Karpas-422 (cell line): Measurements from ENCODE around the gene BBS4. TPM values are rescaled to one million over a fixed set of nuclear protein-coding genes. Genes with fewer than 3 reads are reported as not detected.

ENCODE experiments used
- DNase-seq: peaks from one replicate; pipeline ENCODE4 v3.0.0-alpha.2; 2015
- H2AFZ ChIP-seq: fragments of 200-600 bp; sonication (generic); 2 replicates; pipeline ENCODE4 v1.6.1; 2014; ENCODE audit warnings: antibody characterized with exemption, low read length, mixed read lengths
- H3K27ac ChIP-seq: fragments of 200-600 bp; sonication (generic); 2 replicates; pipeline ENCODE4 v1.5.1; 2014; ENCODE audit warnings: mild to moderate bottlenecking, low read length, moderate library complexity
- H3K27me3 ChIP-seq: fragments of 200-600 bp; sonication (generic); 2 replicates; pipeline ENCODE4 v1.6.1; 2014; ENCODE audit warnings: low read length, mixed read lengths
- H3K36me3 ChIP-seq: fragments of 200-600 bp; sonication (generic); 2 replicates; pipeline ENCODE4 v1.6.1; 2014; ENCODE audit warnings: low read length, mixed read lengths; ENCODE audit not compliant: insufficient read depth
- H3K4me1 ChIP-seq: fragments of 200-600 bp; sonication (generic); 2 replicates; pipeline ENCODE4 v1.6.1; 2014; ENCODE audit warnings: mild to moderate bottlenecking, low read length, mixed read lengths
- H3K4me2 ChIP-seq: fragments of 200-600 bp; sonication (generic); 2 replicates; pipeline ENCODE4 v1.6.1; 2014; ENCODE audit warnings: low read length, low read depth, mild to moderate bottlenecking; ENCODE audit not compliant: poor library complexity, severe bottlenecking
- H3K4me3 ChIP-seq: fragments of 200-600 bp; sonication (generic); 2 replicates; pipeline ENCODE4 v1.5.1; 2014; ENCODE audit warnings: mild to moderate bottlenecking, antibody characterized with exemption, low read length, mixed read lengths
- H3K79me2 ChIP-seq: fragments of 200-600 bp; sonication (generic); 2 replicates; pipeline ENCODE4 v1.6.1; 2014; ENCODE audit warnings: mild to moderate bottlenecking, low read length, mixed read lengths
- H3K9ac ChIP-seq: fragments of 200-600 bp; sonication (generic); 2 replicates; pipeline ENCODE4 v1.6.0; 2014; ENCODE audit warnings: low read length
- H3K9me2 ChIP-seq: fragments of 200-600 bp; sonication (generic), shearing (Covaris generic); replicated peaks from 2 replicates; pipeline ENCODE4 v1.6.0; 2014; ENCODE audit warnings: mild to moderate bottlenecking, low read length, moderate library complexity; ENCODE audit not compliant: insufficient read depth
- H3K9me3 ChIP-seq: fragments of 300-700, 200-600 bp; sonication (generic); 2 replicates; pipeline ENCODE4 v1.6.1; 2014; ENCODE audit warnings: low read length, mixed read lengths
- H4K20me1 ChIP-seq: fragments of 200-600 bp; sonication (generic); 2 replicates; pipeline ENCODE4 v1.6.1; 2014; ENCODE audit warnings: mild to moderate bottlenecking, antibody characterized with exemption, low read length, low read depth; ENCODE audit not compliant: insufficient read depth
- total RNA-seq: library from RNA; depleted of rRNA; stranded (reverse); fragments of >200 nt; shearing (Covaris generic); gene quantifications from 2 replicates; pipeline ENCODE4 v1.2.3, GENCODE V29; 2014; ENCODE audit warnings: low replicate concordance

BBS4 gene
- total RNA-seq, 1 experiment from 2014 or later, result 17.0 TPM

DNA sequence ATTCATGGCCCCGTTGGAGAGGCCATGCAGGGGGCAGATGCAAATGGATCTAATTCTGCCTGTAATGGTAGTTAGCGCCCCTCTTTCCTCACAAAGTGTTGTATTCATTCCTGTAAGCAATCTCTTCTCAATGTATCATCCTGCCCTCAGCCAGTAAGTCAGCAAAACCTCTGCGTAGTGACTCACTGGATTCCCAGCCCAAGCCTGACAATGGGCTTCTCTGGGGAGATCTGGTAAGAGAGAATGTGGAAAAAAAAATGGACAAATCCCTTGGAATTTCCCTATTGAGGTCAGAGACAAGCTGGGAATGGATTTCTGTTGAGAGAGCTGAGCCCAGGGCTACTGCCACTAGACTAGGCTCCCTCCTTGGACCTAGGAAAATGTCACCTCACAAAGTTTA lies 72.2 kb downstream of the BBS4 start:
- H3K4me1 ChIP-seq, result no peaks in the 10 kb centered on the region
- no peak overlapping the region for H2AFZ ChIP-seq
- no peak for DNase-seq
- peaks cover 29% of the 10 kb centered on the region for H3K36me3 ChIP-seq
- no peak overlapping the region for H3K9ac ChIP-seq
- H4K20me1 ChIP-seq, result no peaks in the 10 kb centered on the region
- H3K27ac ChIP-seq, result no peak overlapping the region
- H3K4me2 ChIP-seq, result no peak overlapping the region
- peaks cover 44% of the 10 kb centered on the region for H3K79me2 ChIP-seq
- no peak overlapping the region for H3K4me3 ChIP-seq
- H3K9me3 ChIP-seq, result no peaks in the 10 kb centered on the region
- H3K9me2 ChIP-seq, result no peaks in the 10 kb centered on the region
- H3K27me3 ChIP-seq, result no peaks in the 10 kb centered on the region

DNA sequence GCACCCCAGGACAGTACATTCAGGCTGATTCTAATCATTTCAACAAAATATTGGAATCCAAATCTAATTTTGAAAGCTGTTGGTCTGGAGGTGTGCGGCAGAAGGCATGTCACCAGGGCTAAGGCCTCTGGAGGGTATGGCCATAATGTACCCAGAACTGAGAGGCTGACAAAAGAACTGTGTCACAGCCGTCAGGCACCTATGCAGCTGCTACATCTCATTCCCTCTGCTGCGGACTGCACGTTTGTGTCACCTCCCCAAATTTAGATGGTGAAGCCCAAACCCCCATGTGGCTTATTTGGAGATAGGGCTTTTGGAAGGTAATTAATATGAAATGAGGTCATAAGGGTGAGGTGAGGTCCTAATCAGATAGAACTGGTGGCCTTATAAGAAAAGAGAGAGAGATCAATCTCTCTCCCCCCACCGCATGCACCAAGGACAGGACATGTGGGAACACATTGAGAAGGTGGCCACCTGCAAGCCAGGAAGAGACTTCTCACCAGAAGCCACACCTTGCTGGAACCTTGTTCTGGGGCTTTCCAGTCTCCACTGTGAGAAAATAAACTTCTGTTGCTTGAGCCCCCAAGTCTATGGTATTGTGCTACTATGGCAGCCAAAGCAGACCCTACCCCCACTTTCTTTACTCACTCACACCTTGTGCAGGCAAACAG lies 74.7 kb downstream of the BBS4 start:
- Histone ChIP-seq H3K27me3 (no peaks in the 10 kb centered on the region), H3K79me2 (peaks cover 64% of the 10 kb centered on the region), H3K27ac (no peak overlapping the region), H3K4me2 (no peak overlapping the region), H3K4me3 (no peak overlapping the region), H3K36me3 (peaks cover 21% of the 10 kb centered on the region; the same call in 1 of the 2 replicates), H3K9ac (no peak overlapping the region), H3K9me2 (no peaks in the 10 kb centered on the region), H3K4me1 (no peaks in the 10 kb centered on the region), H3K9me3 (no peaks in the 10 kb centered on the region), H2AFZ (no peak overlapping the region), H4K20me1 (0 out of 2 replicates have a peak, but pooled peaks cover 9% of the 10 kb centered on the region)
- DNase-seq, result no peak

DNA sequence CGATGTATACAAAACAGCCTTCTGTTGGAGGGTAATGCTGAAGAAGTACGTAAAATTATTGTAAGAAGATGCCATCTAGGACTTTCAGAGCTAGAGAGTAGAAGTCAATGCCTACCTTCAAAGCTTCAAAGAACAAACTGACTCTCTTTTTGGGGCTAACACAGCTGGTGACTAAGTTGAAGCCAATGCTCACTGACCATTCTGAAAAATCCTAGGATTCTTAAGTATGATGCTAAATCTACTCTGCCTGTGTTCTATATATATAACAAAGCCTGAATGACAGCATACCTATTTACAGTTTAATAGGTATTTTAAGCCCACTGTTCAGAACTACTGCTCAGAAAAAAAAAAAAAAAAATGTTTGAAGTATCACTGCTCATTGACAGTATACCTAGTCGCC lies 78.6 kb downstream of the BBS4 start:
- peaks cover 52% of the 10 kb centered on the region for H3K36me3 ChIP-seq
- no peak overlapping the region for H3K4me2 ChIP-seq
- no peaks in the 10 kb centered on the region for H3K4me1 ChIP-seq
- H2AFZ ChIP-seq, result no peak overlapping the region
- DNase-seq, result no peak
- H3K4me3 ChIP-seq, result no peak overlapping the region
- peaks cover 7% of the 10 kb centered on the region for H3K9me3 ChIP-seq
- no peak overlapping the region for H3K27ac ChIP-seq
- no peaks in the 10 kb centered on the region for H3K27me3 ChIP-seq
- no peaks in the 10 kb centered on the region for H3K9me2 ChIP-seq
- peaks cover 89% of the 10 kb centered on the region for H3K79me2 ChIP-seq
- no peak overlapping the region for H3K9ac ChIP-seq
- 0 out of 2 replicates have a peak, but pooled peaks cover 9% of the 10 kb centered on the region for H4K20me1 ChIP-seq

DNA sequence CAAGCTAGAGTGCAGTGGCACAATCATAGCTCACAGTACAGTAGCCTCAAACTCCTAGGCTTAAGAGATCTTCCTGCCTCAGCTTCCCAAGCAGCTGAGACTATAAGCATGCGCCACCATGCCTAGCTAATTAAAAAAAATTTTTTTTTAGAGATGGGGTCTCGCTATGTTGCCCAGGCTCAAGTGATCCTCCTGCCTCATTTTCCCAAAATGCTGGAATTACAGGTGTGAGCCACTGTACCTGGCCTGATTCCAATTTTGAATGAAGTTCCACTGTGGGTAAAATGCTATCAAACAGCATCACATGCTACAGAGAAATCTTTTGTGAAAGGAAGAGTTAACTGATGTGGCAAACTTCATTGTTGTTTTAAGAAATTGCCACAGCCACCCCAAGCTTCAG lies 80.0 kb downstream of the BBS4 start:
- no peak overlapping the region for H3K4me2 ChIP-seq
- peaks cover 58% of the 10 kb centered on the region for H3K36me3 ChIP-seq
- no peaks in the 10 kb centered on the region for H3K9me2 ChIP-seq
- H2AFZ ChIP-seq, result no peak overlapping the region
- H3K4me1 ChIP-seq, result no peaks in the 10 kb centered on the region
- peaks cover 7% of the 10 kb centered on the region for H3K9me3 ChIP-seq
- no peaks in the 10 kb centered on the region for H3K27me3 ChIP-seq
- DNase-seq, result no peak
- H3K4me3 ChIP-seq, result no peak overlapping the region
- H4K20me1 ChIP-seq, result 0 out of 2 replicates have a peak, but pooled peaks cover 9% of the 10 kb centered on the region
- H3K79me2 ChIP-seq, result peaks cover 88% of the 10 kb centered on the region
- no peak overlapping the region for H3K27ac ChIP-seq
- no peak overlapping the region for H3K9ac ChIP-seq

DNA sequence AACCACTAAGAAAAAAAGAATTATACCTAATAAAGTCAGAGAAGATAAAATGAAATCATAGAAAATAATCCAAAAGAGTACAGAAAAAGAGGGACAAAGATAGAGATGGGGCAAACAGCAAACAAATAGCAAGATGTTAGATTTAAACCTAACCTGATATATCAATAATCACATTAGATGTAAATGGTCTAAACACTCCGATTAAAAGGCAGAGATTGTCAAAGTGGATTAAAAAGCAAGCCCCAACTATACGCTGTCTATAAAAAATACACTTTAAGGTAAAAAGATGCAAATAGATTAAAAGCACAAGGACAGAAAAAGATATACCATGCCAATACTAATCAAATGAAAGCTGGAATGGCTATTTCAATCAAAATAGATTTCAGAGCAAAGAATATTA lies 80.8 kb downstream of the BBS4 start:
- Histone ChIP-seq H3K27ac (no peak overlapping the region), H3K9me3 (peaks cover 7% of the 10 kb centered on the region), H3K9me2 (no peaks in the 10 kb centered on the region), H3K79me2 (peaks cover 89% of the 10 kb centered on the region), H4K20me1 (0 out of 2 replicates have a peak, but pooled peaks cover 9% of the 10 kb centered on the region), H3K9ac (no peak overlapping the region), H3K4me1 (no peaks in the 10 kb centered on the region), H3K36me3 (peaks cover 65% of the 10 kb centered on the region), H3K27me3 (no peaks in the 10 kb centered on the region), H3K4me3 (no peak overlapping the region), H2AFZ (no peak overlapping the region), H3K4me2 (no peak overlapping the region)
- no peak for DNase-seq

DNA sequence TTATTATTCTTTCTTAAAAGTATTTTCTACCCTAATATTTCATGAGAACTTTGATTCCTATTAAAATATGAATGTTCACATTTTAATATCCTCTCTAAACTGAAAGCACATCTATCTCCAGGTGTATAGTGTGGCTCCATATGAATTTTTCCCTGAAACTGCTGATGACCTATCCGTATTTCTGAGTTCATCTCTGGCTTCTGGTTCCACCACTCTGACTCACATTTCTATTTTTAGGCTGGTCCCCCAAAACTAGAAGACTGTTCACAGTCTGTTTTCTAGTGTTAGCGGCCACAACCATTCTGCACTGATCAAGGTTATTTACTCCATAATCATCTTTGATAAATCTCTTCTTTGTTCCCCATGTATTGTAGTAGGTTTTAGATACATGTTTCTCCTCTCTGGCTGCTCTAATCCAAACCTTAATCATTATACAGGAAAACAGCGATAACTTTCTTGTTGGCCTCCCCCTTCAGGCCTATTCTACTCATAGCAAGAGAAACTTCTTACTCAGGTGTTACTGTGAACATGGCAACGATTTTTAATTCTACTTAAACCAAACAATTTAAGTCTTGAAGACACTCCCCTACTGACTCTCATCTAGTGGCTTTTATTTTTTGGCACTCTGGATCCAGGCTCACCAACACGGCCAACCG lies 84.8 kb downstream of the BBS4 start:
- no peak overlapping the region for H3K4me3 ChIP-seq
- no peak overlapping the region for H3K4me2 ChIP-seq
- peaks cover 97% of the 10 kb centered on the region for H3K79me2 ChIP-seq
- peaks cover 10% of the 10 kb centered on the region for H3K4me1 ChIP-seq
- no peak overlapping the region for H3K27ac ChIP-seq
- DNase-seq, result no peak
- H4K20me1 ChIP-seq, result no peaks in the 10 kb centered on the region
- H3K9me2 ChIP-seq, result no peaks in the 10 kb centered on the region
- H2AFZ ChIP-seq, result no peak overlapping the region
- peaks cover 92% of the 10 kb centered on the region for H3K36me3 ChIP-seq
- H3K27me3 ChIP-seq, result no peaks in the 10 kb centered on the region
- H3K9ac ChIP-seq, result no peak overlapping the region
- H3K9me3 ChIP-seq, result peaks cover 7% of the 10 kb centered on the region

DNA sequence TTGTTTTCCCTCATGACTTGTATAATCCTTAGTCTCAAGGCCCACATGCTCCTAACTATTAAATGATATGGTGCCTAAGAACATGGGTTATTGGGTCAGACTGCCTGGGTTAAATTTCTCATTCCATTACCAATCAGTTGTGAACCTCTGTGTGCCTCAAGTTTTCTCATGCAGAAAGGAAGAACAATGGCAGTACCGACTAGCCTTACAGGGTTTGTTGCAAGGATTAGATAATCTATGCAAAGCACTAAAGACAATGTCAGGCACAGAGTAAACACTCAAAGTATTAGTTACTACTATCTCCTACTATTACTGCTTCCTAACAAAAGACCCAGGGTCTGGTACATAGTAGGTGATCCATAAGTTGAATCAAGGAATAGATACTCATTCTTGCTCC lies 85.3 kb downstream of the BBS4 start:
- Histone ChIP-seq H2AFZ (no peak overlapping the region), H3K9me3 (peaks cover 7% of the 10 kb centered on the region), H3K36me3 (peaks cover 91% of the 10 kb centered on the region), H3K9ac (no peak overlapping the region), H3K4me1 (peaks cover 16% of the 10 kb centered on the region), H3K27me3 (no peaks in the 10 kb centered on the region), H3K9me2 (no peaks in the 10 kb centered on the region), H3K4me3 (no peak overlapping the region), H3K27ac (no peak overlapping the region), H4K20me1 (no peaks in the 10 kb centered on the region), H3K4me2 (no peak overlapping the region), H3K79me2 (peaks cover 97% of the 10 kb centered on the region)
- no peak for DNase-seq

DNA sequence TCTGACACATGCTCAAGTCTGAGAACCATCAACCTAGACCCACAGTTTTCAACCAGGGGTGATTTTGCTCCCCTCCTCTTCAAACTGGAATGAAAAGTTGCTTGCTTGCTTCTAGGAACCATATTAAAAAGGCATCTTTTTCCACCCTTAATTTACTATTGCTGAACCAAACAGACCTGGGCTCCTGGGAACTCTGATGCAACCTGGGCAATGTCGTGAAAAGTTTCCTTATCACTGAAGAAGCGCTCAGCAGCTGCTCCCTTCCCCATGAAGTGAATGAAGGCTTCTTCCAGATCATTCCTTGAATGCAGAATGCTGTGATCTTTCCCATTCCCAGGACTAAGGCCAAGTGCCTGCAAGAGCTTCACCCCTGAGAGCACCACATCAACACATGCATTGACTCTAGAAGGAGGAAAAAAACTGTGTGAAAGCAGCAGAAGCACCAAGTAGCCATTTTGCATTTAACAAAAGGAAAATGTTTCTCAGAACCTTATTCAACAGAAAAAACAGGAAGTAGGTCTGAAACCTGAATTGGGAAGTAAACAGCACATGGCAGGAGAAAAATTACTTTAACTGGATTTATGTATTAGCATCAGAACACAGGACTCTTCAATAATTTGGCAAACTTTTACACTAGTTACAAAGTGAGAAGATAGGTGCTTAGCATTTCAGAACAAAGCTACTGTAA lies 88.8 kb downstream of the BBS4 start:
- Histone ChIP-seq H3K9me3 (no peaks in the 10 kb centered on the region), H3K4me3 (no peak overlapping the region), H3K36me3 (peaks cover 67% of the 10 kb centered on the region), H3K4me1 (peaks cover 28% of the 10 kb centered on the region), H3K4me2 (no peak overlapping the region), H3K27ac (no peak overlapping the region), H3K79me2 (peaks cover 97% of the 10 kb centered on the region), H2AFZ (no peak overlapping the region), H3K9me2 (no peaks in the 10 kb centered on the region), H4K20me1 (no peaks in the 10 kb centered on the region), H3K9ac (no peak overlapping the region), H3K27me3 (no peaks in the 10 kb centered on the region)
- peak; percentile 50 for DNase-seq
